PC-9 (cell line): ENCODE data around the gene E2F4.

ENCODE experiments used
- EZH2 ChIP-seq: fragments of 200-600 bp; sonication (generic); IDR thresholded peaks from 2 replicates; pipeline ENCODE4 v1.8.0; 2017; ENCODE audit warnings: antibody characterized with exemption, low read depth
- TF ChIP-seq, protein P1 (sequence below): fragments of 200-600 bp; sonication (generic); conservative IDR thresholded peaks from 2 replicates; pipeline ENCODE4 v1.6.1; 2017; ENCODE audit warnings: mixed run types, antibody characterized with exemption, mild to moderate bottlenecking, moderate library complexity

DNA sequence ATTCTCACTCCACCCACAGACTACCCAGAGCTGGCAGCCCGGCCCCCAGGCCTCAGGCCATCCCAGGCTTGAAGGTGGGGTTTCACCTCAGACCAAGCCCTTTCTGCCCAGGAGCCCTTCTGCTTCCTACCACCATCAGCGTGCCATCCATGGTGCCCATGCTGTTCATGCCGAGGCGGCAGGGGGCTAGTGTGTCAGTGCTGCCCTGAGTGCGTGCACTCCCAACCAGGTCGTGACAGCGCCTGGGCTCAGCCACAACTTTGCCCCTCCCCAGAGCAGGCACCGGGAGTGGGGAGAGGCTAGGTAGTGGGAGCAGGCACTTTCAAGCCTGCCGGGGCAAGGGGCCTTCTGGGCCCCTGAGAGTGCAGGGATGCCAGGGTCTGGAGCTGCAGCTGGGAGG, 49.6 kb upstream of the E2F4 start:
- TF ChIP-seq, protein P1, sequence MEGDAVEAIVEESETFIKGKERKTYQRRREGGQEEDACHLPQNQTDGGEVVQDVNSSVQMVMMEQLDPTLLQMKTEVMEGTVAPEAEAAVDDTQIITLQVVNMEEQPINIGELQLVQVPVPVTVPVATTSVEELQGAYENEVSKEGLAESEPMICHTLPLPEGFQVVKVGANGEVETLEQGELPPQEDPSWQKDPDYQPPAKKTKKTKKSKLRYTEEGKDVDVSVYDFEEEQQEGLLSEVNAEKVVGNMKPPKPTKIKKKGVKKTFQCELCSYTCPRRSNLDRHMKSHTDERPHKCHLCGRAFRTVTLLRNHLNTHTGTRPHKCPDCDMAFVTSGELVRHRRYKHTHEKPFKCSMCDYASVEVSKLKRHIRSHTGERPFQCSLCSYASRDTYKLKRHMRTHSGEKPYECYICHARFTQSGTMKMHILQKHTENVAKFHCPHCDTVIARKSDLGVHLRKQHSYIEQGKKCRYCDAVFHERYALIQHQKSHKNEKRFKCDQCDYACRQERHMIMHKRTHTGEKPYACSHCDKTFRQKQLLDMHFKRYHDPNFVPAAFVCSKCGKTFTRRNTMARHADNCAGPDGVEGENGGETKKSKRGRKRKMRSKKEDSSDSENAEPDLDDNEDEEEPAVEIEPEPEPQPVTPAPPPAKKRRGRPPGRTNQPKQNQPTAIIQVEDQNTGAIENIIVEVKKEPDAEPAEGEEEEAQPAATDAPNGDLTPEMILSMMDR, result no peak
- no peak for TF ChIP-seq EZH2
